GM21515 (cell line): ENCODE measurements around the gene CNNM4.
A peak's percentile ranks its signal among the peaks of the same experiment; 100 is the strongest.

Experiments
- ATAC-seq: cut with Tn5 transposase; IDR thresholded peaks from one replicate; pipeline ENCODE4 v1.9.1; 2021; ENCODE audit not compliant: unreplicated experiment

CNNM4 gene

DNA sequence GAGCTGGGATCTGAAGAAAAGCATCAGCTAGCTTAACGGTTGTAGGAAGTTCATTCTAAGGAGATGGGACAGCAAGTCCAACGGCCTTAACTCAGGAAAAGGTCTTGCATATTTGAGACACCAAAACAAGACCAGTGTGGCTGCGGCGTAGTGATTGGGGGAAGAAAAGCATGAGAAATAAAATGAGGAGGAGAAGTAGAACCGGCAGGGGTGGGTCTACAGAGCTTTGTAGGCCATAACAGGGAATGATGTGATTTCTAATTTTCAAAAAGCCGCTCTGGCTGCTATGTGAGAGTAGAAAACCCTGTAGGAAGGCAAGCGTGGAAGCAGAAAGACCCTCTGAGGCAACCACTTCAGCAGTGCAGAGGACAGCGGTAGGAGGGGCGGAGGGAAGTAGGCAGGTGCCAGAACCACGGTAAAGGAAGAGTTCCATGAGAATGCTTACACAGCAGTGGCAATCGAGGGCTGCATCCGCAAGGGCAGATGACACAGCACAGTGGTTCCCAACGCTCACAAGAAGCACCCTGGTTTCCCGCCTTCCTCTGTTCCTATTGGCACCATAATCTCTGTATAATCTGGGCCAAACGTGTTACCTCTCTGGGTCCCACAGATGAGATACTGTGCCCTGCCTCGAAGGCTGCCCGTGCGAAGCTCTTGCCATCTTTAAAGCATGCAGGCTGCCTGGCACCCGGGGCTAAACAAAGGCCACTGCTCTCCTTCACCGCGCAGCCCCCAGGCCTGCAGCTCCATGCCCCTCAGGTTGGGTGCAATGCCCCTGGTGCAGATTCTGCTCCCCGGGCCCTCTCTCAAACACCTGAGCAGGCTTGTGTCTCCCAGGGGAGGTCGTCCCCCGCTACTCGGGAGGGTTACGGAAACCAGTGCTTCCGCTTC is 96.3 kb downstream of the CNNM4 start:
- ATAC-seq, result peak; percentile 21

DNA sequence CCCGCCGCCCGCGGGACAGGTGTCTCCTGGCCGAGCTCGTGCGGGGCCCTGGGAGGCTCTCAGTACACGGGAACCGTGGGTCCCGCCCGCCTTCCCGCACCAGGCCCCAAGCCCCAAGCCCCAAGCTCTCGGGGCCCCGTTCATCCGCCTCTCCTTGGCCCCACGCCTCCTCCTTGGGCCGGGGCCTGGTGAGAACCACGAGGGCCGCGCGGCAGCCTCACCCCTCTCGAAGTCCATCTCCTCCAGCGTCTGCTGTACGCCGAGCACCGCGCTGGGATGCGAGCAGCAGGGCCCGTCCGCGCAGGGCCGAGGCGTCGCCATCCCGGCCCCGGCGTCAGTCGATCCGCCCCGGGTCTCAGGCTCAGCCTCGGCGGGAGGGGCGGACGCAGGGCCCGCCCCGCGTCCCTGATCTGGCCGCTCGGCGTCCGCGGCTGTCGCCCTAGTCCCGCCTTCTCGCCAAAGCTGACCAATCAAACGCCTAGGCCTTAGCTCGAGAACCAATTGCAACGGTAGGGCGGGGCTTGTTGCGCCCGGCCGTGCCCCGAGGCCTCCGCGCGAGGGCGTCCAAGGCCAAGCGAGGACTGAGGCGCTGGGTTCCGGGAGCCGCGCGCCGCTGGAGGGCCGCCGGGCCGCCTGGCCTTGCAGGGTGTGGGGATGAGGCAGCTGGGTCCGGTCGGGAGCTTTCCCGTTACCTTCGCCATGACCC is 97.1 kb downstream of the CNNM4 start, which contains the start of gene ANKRD39:
ANKRD39 (minus strand) TSS at position 350 of the 706 bp plus-strand sequence; CDS start at position 321, 29 bp downstream.
- ATAC-seq, result peak; percentile 93

DNA sequence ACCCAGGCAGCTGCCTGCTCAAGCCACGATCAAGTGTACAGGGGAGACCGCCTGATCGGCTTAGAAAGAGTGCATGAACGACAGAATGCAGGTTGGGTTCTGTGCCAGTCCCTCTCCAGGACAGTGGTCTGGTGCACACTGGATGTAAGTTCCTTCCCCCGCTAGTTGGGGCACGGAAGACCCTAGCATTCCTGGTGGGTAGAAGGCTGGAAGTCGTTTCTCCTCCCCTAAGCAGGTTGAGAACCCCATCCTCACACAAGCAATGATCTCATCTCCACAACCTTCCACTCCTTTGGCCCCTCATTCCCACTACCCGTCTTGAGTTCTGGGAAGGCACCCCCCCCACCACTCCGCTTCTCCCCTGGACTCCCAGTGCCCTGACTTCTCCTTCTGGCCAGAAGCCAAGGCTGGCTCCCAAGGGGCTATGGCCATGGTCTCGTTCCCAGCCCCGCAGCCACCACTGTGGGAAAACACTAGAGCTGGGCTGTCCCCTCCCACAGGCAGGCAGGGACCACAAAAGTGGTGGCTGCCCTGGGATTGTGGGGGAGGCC is 98.5 kb downstream of the CNNM4 start:
- no peak for ATAC-seq

DNA sequence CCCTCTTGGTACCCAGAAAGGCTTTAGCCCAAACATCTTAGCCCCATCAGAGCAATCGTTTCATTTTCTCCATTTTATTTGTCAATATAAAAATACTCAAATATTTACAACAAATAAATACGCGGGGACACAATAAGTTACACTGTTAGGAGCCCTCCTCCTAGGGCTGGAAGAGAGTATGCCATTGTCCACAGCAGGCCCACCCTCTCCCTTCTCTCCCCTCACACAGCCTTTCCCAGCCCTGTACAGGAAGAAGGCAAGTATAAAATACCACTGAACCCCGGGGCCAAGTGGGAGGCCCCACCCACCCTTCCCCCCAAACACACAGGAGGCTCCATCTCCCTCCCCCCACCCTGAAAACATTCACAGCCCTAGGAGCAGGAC is 99.0 kb downstream of the CNNM4 start:
- ATAC-seq, result no peak

DNA sequence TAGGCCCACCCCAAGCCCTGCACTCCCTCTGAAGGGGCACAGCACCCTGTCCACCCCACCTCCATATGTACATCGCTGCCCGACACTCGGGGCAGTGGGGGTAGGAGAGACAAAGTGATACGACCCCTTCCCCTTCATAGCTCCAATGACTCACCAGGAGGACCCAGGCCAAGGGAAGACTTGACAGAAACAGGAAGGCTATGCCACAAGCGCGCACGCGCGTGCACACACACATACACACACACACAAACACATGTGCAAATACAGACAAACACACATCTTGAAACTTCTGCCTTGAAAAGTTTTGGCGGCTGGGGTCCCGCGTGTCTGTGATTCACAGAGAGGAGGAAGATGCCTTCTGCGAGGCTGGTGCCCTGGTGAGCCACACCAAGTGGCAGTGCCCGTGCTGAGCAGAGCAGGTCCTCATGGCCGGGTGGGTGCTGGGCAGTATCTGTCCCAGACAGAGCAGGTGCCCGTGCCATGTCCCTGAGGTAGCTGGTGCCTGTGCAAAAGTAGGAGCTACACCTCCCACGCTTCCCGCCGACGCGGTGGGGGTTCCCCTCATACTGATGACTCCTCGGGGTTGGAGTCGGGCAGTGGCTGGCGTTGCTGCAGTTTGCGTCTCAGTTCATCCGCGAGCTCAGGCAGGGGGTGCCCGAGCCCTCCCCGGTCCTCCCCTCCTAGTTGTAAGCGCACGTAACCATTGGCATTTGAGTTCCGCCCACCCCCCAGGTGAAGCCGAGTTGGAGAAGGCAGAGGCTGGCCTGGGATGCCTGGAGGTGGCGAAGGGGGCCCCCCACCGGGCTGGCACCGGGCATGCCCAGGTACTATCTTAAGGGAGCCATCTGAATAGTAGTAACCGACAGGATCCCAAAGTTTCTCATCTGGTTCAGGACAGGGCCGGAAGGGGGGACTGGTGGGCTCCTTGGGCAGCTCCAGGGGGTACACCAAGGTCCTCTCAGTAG is 99.6 kb downstream of the CNNM4 start:
- no peak for ATAC-seq

GRCh38 chr2:96861074-96861473 is 100.4 kb downstream of the CNNM4 start:
- ATAC-seq, result no peak
